OCI-LY7 (cell line): Measurements from ENCODE around the gene RNPC3.

ENCODE experiments used
- CTCF ChIP-seq: fragments of 200-600 bp; sonication (generic); conservative IDR thresholded peaks from 2 replicates; pipeline ENCODE4 v1.5.1; 2014; ENCODE audit warnings: mild to moderate bottlenecking, antibody characterized with exemption, low read length, moderate library complexity, mixed read lengths
- EZH2phosphoT487 ChIP-seq: fragments of 200-600 bp; sonication (generic); IDR thresholded peaks from 2 replicates; pipeline ENCODE4 v1.6.1; 2018; ENCODE audit warnings: low read depth, borderline replicate concordance, mild to moderate bottlenecking, mixed run types, antibody characterized with exemption, low read length, moderate library complexity, mixed read lengths

- TF ChIP-seq CTCF (no peak), EZH2phosphoT487 (no peak)
Measured at GRCh38 chr1:103561643-103562395, 36.3 kb downstream of the RNPC3 start.
